Measurements from ENCODE around the gene CTDSP2. TPM values are rescaled to one million over a fixed set of nuclear protein-coding genes. Genes with fewer than 3 reads are reported as not detected.

Gene CTDSP2
- total and polyA plus RNA-seq, 2 of the 8 experiments (the other 6 are each of a cell fraction or from before 2014, with no cell fraction given), result 71.3 to 91.7 TPM

DNA sequence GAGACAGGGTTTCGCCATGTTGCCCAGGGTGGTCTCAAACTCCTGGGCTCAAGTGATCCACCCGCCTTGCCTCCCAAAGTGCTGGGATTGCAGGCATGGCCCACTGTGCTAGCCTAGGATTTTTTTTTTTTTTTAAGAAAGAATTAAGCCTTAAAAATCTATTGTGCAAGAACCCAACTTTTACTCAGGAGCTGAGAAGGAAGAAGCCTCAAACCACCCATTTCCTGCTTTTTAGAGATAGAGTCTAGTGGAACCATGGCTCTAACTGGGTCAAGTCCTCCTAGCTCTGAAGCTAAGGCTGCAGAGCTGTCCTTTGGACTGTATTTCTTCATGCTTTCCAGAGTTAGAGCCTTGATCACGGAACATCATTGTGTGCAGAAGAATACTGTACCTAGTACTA, 65.3 kb downstream of the CTDSP2 start:
- Histone ChIP-seq H2BK15ac (ENCODE audit: low read length) (no peak overlapping the region), H3K23me2 (ENCODE audit: low read depth, low read length) (peaks cover 2% of the 10 kb centered on the region; the same call in 1 of the 2 replicates), H3K79me1 (ENCODE audit: low read depth, low read length) (no peaks in the 10 kb centered on the region), H2AK5ac (ENCODE audit: low read depth, low read length) (no peak overlapping the region), H3K23ac (ENCODE audit: insufficient read length) (no peak overlapping the region), H3K18ac (ENCODE audit: extremely low read depth, low read length) (no peak overlapping the region), H3K4me3 (ENCODE audit: extremely low read depth in 1 of 4, insufficient read depth in 2 of 4, low read depth in 3 of 4, low read length in 4 of 4) (no peak overlapping the region), H4K8ac (ENCODE audit: extremely low read depth, insufficient read depth, low read length) (no peak overlapping the region), H3K27ac (ENCODE audit: low read depth, low read length) (no peak overlapping the region), H2BK20ac (ENCODE audit: low read length) (no peak overlapping the region), H3K4me1 (replicated peaks in 1 of 4; ENCODE audit: control insufficient read depth in 3 of 4, insufficient read depth in 4 of 4, low read length in 3 of 4) (no peaks in the 10 kb centered on the region), H3K79me2 (ENCODE audit: control insufficient read depth in 1 of 2, insufficient read depth in 2 of 2, low read length in 2 of 2) (peaks cover 0 to 16% of the 10 kb centered on the region in 2 experiments; a peak in 2 of 4 replicates), H4K91ac (replicated peaks; ENCODE audit: insufficient read length, low read length) (no peak overlapping the region), H4K5ac (ENCODE audit: insufficient read length, low read depth, low read length) (no peak overlapping the region), H3K27me3 (replicated peaks in 1 of 4; ENCODE audit: control insufficient read depth in 3 of 4, extremely low read depth in 1 of 4, insufficient read depth in 3 of 4, low read length in 3 of 4) (no peaks in the 10 kb centered on the region), H4K20me1 (replicated peaks in 1 of 2; ENCODE audit: control insufficient read depth in 1 of 2, insufficient read depth in 2 of 2, low read length in 2 of 2) (no peaks in the 10 kb centered on the region), H3K4ac (replicated peaks; ENCODE audit: insufficient read length, low read depth, low read length) (no peak overlapping the region), H3K14ac (ENCODE audit: insufficient read length) (no peak overlapping the region), H2AFZ (ENCODE audit: low read length) (no peak overlapping the region), H2BK12ac (ENCODE audit: low read depth, low read length) (no peak overlapping the region), H2BK120ac (replicated peaks; ENCODE audit: low read depth, low read length) (no peak overlapping the region), H3K9me3 (ENCODE audit: insufficient read depth in 2 of 2, low read depth in 1 of 2, low read length in 1 of 2) (no peaks in the 10 kb centered on the region), H2BK5ac (ENCODE audit: low read depth, low read length) (no peak overlapping the region), H3K56ac (replicated peaks; ENCODE audit: insufficient read length, low read depth, low read length) (no peak overlapping the region), H3K36me3 (ENCODE audit: control insufficient read depth in 2 of 4, insufficient read depth in 4 of 4, low read length in 3 of 4) (peaks cover 0 to 14% (median 6%) of the 10 kb centered on the region in 4 experiments; a peak in 5 of 8 replicates), H3K4me2 (ENCODE audit: insufficient read depth in 1 of 2, low read depth in 2 of 2, low read length in 2 of 2) (no peak overlapping the region), H3K9ac (replicated peaks in 1 of 4; ENCODE audit: extremely low read depth in 1 of 4, low read depth in 3 of 4, low read length in 3 of 4) (no peak overlapping the region)
- ChIA-PET POLR2A (ENCODE audit: partially characterized antibody) (interaction anchor here (1.2 to 2.6 kb wide), 3 partner anchors 9 to 34 kb away, joined by 6 to 19 read pairs (median 7); partner anchors contain the start of genes CYP27B1, EEF1AKMT3 and METTL1), CTCF (ENCODE audit: partially characterized antibody) (interaction anchor here (0.7 to 4.7 kb wide), 12 partner anchors 11 to 124 kb away, joined by 3 to 28 read pairs (median 4); partner anchors contain the start of gene CYP27B1)
- 91% methylated on average over 3 of the region's 3 CpGs; no CpG with 5 or more reads in 1 of the 2 experiments for WGBS, 2 experiments (ENCODE audit: extremely low coverage in 1 of 2, insufficient coverage in 1 of 2, insufficient read length in 1 of 2, insufficient replicate concordance in 2 of 2, low coverage in 1 of 2, low lambda C conversion rate in 2 of 2, missing lambda C conversion rate in 1 of 2)
- no peak for DNase-seq (ENCODE audit: low read depth in 1 of 2, low spot score in 2 of 2)
- FAIRE-seq, result no peak
- no peak for TF ChIP-seq MAFK (IDR thresholded peaks at IDR 0.05; ENCODE audit: low read depth, low read length)
- no peak for TF ChIP-seq RBBP5 (IDR thresholded peaks at IDR 0.05; ENCODE audit: borderline replicate concordance, low read depth, low read length)
- no peak for TF ChIP-seq SIN3A (conservative IDR thresholded peaks at IDR 0.05 in 1 of 2, IDR thresholded peaks at IDR 0.05 in 1 of 2; ENCODE audit: low read depth in 1 of 2, low read length in 2 of 2)
- no peak for TF ChIP-seq SIX5 (IDR thresholded peaks at IDR 0.05; ENCODE audit: low read depth, low read length)
- TF ChIP-seq TEAD4 (IDR thresholded peaks at IDR 0.05; ENCODE audit: low read depth, low read length), result no peak
- no peak for TF ChIP-seq RFX5 (IDR thresholded peaks at IDR 0.05; ENCODE audit: borderline replicate concordance, low read depth, low read length)
- TF ChIP-seq, protein P1, sequence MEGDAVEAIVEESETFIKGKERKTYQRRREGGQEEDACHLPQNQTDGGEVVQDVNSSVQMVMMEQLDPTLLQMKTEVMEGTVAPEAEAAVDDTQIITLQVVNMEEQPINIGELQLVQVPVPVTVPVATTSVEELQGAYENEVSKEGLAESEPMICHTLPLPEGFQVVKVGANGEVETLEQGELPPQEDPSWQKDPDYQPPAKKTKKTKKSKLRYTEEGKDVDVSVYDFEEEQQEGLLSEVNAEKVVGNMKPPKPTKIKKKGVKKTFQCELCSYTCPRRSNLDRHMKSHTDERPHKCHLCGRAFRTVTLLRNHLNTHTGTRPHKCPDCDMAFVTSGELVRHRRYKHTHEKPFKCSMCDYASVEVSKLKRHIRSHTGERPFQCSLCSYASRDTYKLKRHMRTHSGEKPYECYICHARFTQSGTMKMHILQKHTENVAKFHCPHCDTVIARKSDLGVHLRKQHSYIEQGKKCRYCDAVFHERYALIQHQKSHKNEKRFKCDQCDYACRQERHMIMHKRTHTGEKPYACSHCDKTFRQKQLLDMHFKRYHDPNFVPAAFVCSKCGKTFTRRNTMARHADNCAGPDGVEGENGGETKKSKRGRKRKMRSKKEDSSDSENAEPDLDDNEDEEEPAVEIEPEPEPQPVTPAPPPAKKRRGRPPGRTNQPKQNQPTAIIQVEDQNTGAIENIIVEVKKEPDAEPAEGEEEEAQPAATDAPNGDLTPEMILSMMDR (IDR thresholded peaks at IDR 0.05; ENCODE audit: control extremely low read depth in 1 of 3, insufficient read depth in 1 of 3, low read depth in 1 of 3, low read length in 3 of 3), result no peak
- no peak for TF ChIP-seq CHD2 (IDR thresholded peaks at IDR 0.05; ENCODE audit: low read length)
- TF ChIP-seq, protein P2, sequence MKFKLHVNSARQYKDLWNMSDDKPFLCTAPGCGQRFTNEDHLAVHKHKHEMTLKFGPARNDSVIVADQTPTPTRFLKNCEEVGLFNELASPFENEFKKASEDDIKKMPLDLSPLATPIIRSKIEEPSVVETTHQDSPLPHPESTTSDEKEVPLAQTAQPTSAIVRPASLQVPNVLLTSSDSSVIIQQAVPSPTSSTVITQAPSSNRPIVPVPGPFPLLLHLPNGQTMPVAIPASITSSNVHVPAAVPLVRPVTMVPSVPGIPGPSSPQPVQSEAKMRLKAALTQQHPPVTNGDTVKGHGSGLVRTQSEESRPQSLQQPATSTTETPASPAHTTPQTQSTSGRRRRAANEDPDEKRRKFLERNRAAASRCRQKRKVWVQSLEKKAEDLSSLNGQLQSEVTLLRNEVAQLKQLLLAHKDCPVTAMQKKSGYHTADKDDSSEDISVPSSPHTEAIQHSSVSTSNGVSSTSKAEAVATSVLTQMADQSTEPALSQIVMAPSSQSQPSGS (IDR thresholded peaks at IDR 0.05; ENCODE audit: low read length), result no peak

All from H1 (cell line).